OCI-LY3 (cell line): ENCODE measurements around the gene TMEM178B.

ENCODE experiments used
- H2AFZ ChIP-seq: fragments of 200-600, 300-600 bp; shearing (Covaris generic); 2 replicates; pipeline ENCODE4 v1.6.0; 2014; ENCODE audit warnings: antibody characterized with exemption, low read depth, low read length
- H3K27ac ChIP-seq: fragments of 200-600, 300-600 bp; sonication (generic); 2 replicates; pipeline ENCODE4 v1.5.1; 2014; ENCODE audit warnings: mild to moderate bottlenecking, low read length, moderate library complexity, mixed read lengths
- H3K27me3 ChIP-seq: fragments of 200-600, 300-600 bp; sonication (generic); 2 replicates; pipeline ENCODE4 v1.6.1; 2014; ENCODE audit warnings: low read depth, low read length, mixed read lengths
- H3K36me3 ChIP-seq: fragments of 200-600, 300-600 bp; sonication (generic); replicated peaks from 2 replicates; pipeline ENCODE3; 2014; ENCODE audit warnings: low read depth, low read length, mixed read lengths
- H3K4me1 ChIP-seq: fragments of 300-600, 200-600 bp; sonication (generic); 2 replicates; pipeline ENCODE4 v1.6.1; 2014; ENCODE audit warnings: low read length, mixed read lengths
- H3K4me2 ChIP-seq: fragments of 200-600, 300-600 bp; sonication (generic); 2 replicates; pipeline ENCODE4 v1.6.1; 2014; ENCODE audit warnings: low read length, mixed read lengths
- H3K4me3 ChIP-seq: fragments of 300-600, 200-600 bp; sonication (generic); 2 replicates; pipeline ENCODE4 v1.5.1; 2014; ENCODE audit warnings: antibody characterized with exemption, mild to moderate bottlenecking, low read length, moderate library complexity
- H3K79me2 ChIP-seq: fragments of 300-600, 200-600 bp; shearing (Covaris generic); 2 replicates; pipeline ENCODE4 v1.6.1; 2014; ENCODE audit warnings: mild to moderate bottlenecking, low read length, mixed read lengths
- H3K9ac ChIP-seq: fragments of 300-600, 200-600 bp; shearing (Covaris generic); 2 replicates; pipeline ENCODE4 v1.6.0; 2014; ENCODE audit warnings: mild to moderate bottlenecking, low read length, moderate library complexity
- H3K9me3 ChIP-seq: fragments of 200-600, 300-600 bp; shearing (Covaris generic); 2 replicates; pipeline ENCODE4 v1.6.1; 2014; ENCODE audit warnings: low read length, mixed read lengths; ENCODE audit not compliant: insufficient read depth
- H4K20me1 ChIP-seq: fragments of 200-600, 300-600 bp; sonication (generic); 2 replicates; pipeline ENCODE4 v1.6.1; 2016; ENCODE audit warnings: low read length, mixed read lengths; ENCODE audit not compliant: insufficient read depth
- CTCF ChIP-seq: fragments of 200-600, 300-600 bp; sonication (generic); IDR thresholded peaks from 2 replicates; pipeline ENCODE4 v1.5.1; 2014; ENCODE audit warnings: antibody characterized with exemption, low read length, low read depth
- EZH2phosphoT487 ChIP-seq: fragments of 200-600 bp; shearing (Covaris generic); IDR thresholded peaks from 2 replicates; pipeline ENCODE4 v1.6.1; 2018; ENCODE audit warnings: antibody characterized with exemption, mixed run types, low read depth

The TMEM178B gene

GRCh38 chr7:141500608-141501007, 426.7 kb downstream of the TMEM178B start:
- no peak overlapping the region for H3K27ac ChIP-seq
- H3K27me3 ChIP-seq, result peaks cover 15% of the 10 kb centered on the region
- no peaks in the 10 kb centered on the region for H4K20me1 ChIP-seq
- H3K4me3 ChIP-seq, result no peak overlapping the region
- H3K4me2 ChIP-seq, result no peak overlapping the region
- H3K79me2 ChIP-seq, result no peaks in the 10 kb centered on the region
- no peak for TF ChIP-seq EZH2phosphoT487
- no peak for TF ChIP-seq CTCF
- no peak overlapping the region for H2AFZ ChIP-seq
- no peak overlapping the region for H3K9ac ChIP-seq
- H3K9me3 ChIP-seq, result no peaks in the 10 kb centered on the region
- no peaks in the 10 kb centered on the region for H3K36me3 ChIP-seq
- no peaks in the 10 kb centered on the region for H3K4me1 ChIP-seq

- no peak overlapping the region for H3K9ac ChIP-seq
- no peak overlapping the region for H2AFZ ChIP-seq
- H4K20me1 ChIP-seq, result no peaks in the 10 kb centered on the region
- H3K4me1 ChIP-seq, result no peaks in the 10 kb centered on the region
- no peaks in the 10 kb centered on the region for H3K36me3 ChIP-seq
- TF ChIP-seq CTCF (no peak), EZH2phosphoT487 (no peak)
- no peak overlapping the region for H3K4me2 ChIP-seq
- no peaks in the 10 kb centered on the region for H3K9me3 ChIP-seq
- H3K4me3 ChIP-seq, result no peak overlapping the region
- no peak overlapping the region for H3K27ac ChIP-seq
- peaks cover 15% of the 10 kb centered on the region for H3K27me3 ChIP-seq
- H3K79me2 ChIP-seq, result no peaks in the 10 kb centered on the region
These were observed 427.6 kb downstream of the TMEM178B start for GRCh38 chr7:141501451-141501850.

GRCh38 chr7:141511316-141511675, 437.4 kb downstream of the TMEM178B start:
- H3K27ac ChIP-seq, result no peak overlapping the region
- no peak overlapping the region for H2AFZ ChIP-seq
- no peak overlapping the region for H3K4me2 ChIP-seq
- H4K20me1 ChIP-seq, result no peaks in the 10 kb centered on the region
- H3K27me3 ChIP-seq, result no peaks in the 10 kb centered on the region
- no peaks in the 10 kb centered on the region for H3K9me3 ChIP-seq
- H3K36me3 ChIP-seq, result no peaks in the 10 kb centered on the region
- H3K9ac ChIP-seq, result no peak overlapping the region
- H3K4me3 ChIP-seq, result no peak overlapping the region
- H3K79me2 ChIP-seq, result no peaks in the 10 kb centered on the region
- no peak for TF ChIP-seq CTCF
- TF ChIP-seq EZH2phosphoT487, result no peak
- no peaks in the 10 kb centered on the region for H3K4me1 ChIP-seq

- H3K9me3 ChIP-seq, result no peaks in the 10 kb centered on the region
- no peaks in the 10 kb centered on the region for H3K79me2 ChIP-seq
- H3K36me3 ChIP-seq, result no peaks in the 10 kb centered on the region
- no peaks in the 10 kb centered on the region for H4K20me1 ChIP-seq
- TF ChIP-seq EZH2phosphoT487 (no peak), CTCF (no peak)
- no peak overlapping the region for H3K9ac ChIP-seq
- no peak overlapping the region for H2AFZ ChIP-seq
- H3K4me2 ChIP-seq, result no peak overlapping the region
- no peaks in the 10 kb centered on the region for H3K27me3 ChIP-seq
- no peak overlapping the region for H3K27ac ChIP-seq
- no peaks in the 10 kb centered on the region for H3K4me1 ChIP-seq
- no peak overlapping the region for H3K4me3 ChIP-seq
These were observed 438.0 kb downstream of the TMEM178B start for GRCh38 chr7:141511676-141512396.
